HepG2 (cell line): Measurements from ENCODE around the gene DKKL1. TPM values are rescaled to one million over a fixed set of nuclear protein-coding genes. Genes with fewer than 3 reads are reported as not detected.

Experiments
- AGO2 ChIP-seq: fragments of 200-400 bp; formaldehyde crosslinking; optimal IDR thresholded peaks from 2 replicates; pipeline ENCODE3; 2017; ENCODE audit warnings: mild to moderate bottlenecking, low read depth, low read length, moderate library complexity
- ATF7 ChIP-seq, 2 experiments: fragments of 450-650 bp in 1 of 2; sonication (generic) in 1 of 2; formaldehyde crosslinking in 1 of 2; IDR thresholded peaks; 2 replicates each; pipeline versions ENCODE4 v1.4.0 to v1.6.1; 2016 to 2020; ENCODE audit warnings: antibody characterized with exemption in 1 of 2, mild to moderate bottlenecking in 1 of 2, missing genetic modification reagents in 1 of 2
- ATF7-NPFF ChIP-seq: sonication (generic); formaldehyde crosslinking; IDR thresholded peaks from 2 replicates; pipeline ENCODE4 v1.8.1; 2023; ENCODE audit warnings: mild to moderate bottlenecking, low read depth, missing genetic modification reagents, moderate library complexity
- MIER3 ChIP-seq: IDR thresholded peaks from 2 replicates; pipeline ENCODE4 v1.6.1; 2016; ENCODE audit warnings: missing compliant biosample characterization, borderline replicate concordance
- ONECUT2 ChIP-seq: sonication (generic); formaldehyde crosslinking; IDR thresholded peaks from 2 replicates; pipeline ENCODE4 v1.4.0; 2020; ENCODE audit warnings: missing genetic modification reagents
- PRMT3 ChIP-seq: sonication (generic); formaldehyde crosslinking; IDR thresholded peaks from 2 replicates; pipeline ENCODE4 v1.8.1; 2022; ENCODE audit warnings: low read depth, mild to moderate bottlenecking, moderate library complexity, missing genetic modification reagents, borderline replicate concordance
- SIX1 ChIP-seq: sonication (generic); formaldehyde crosslinking; IDR thresholded peaks from 2 replicates; pipeline ENCODE4 v1.4.0; 2020; ENCODE audit warnings: missing genetic modification reagents, borderline replicate concordance
- ZKSCAN5 ChIP-seq: sonication (generic); formaldehyde crosslinking; IDR thresholded peaks from 2 replicates; pipeline ENCODE4 v1.5.1; 2020; ENCODE audit warnings: mild to moderate bottlenecking, missing genetic modification reagents
- ZNF33B ChIP-seq: sonication (generic); formaldehyde crosslinking; IDR thresholded peaks from 2 replicates; pipeline ENCODE4 v1.5.1; 2020; ENCODE audit warnings: mild to moderate bottlenecking, missing genetic modification reagents
- ZNF607 ChIP-seq: sonication (generic); formaldehyde crosslinking; IDR thresholded peaks from 2 replicates; pipeline ENCODE4 v1.5.1; 2020; ENCODE audit warnings: missing genetic modification reagents, mild to moderate bottlenecking, borderline replicate concordance
- ZNF614 ChIP-seq: IDR thresholded peaks from 2 replicates; pipeline ENCODE4 v1.6.1; 2018; ENCODE audit warnings: missing biosample characterization, missing genetic modification reagents, inconsistent platforms, borderline replicate concordance
- ZNF660 ChIP-seq: sonication (generic); formaldehyde crosslinking; IDR thresholded peaks from 2 replicates; pipeline ENCODE4 v1.5.1; 2020; ENCODE audit warnings: mild to moderate bottlenecking, low read depth, missing genetic modification reagents, borderline replicate concordance
- polyA plus RNA-seq, 8 experiments: library from polyadenylated mRNA; depleted of rRNA in 3 of 8; stranded (reverse) in 7 of 8; unstranded in 1 of 8; fragments of >200 nt; fragmentation: Illumina TruSeq in 4 of 8; extraction: Trizol in 4 of 8; gene quantifications; 2 replicates each; pipeline versions ENCODE4 v1.2.1 to v1.2.3, GENCODE V29; 2011 to 2016; ENCODE audit warnings: low read depth in 4 of 8, missing spikeins in 1 of 8, mixed read lengths in 1 of 8; ENCODE audit not compliant: insufficient read depth in 1 of 8
- total RNA-seq, 5 experiments: library from RNA; depleted of rRNA; stranded (reverse); fragments of >200 nt; fragmentation: Illumina TruSeq; extraction: Trizol; gene quantifications; 2 replicates each; pipeline ENCODE4 v1.2.3, GENCODE V29; 2016; ENCODE audit warnings: low read depth in 1 of 5
- TF ChIP-seq, protein P1 (sequence below): sonication (generic); formaldehyde crosslinking; conservative IDR thresholded peaks from 2 replicates; pipeline ENCODE4 v1.4.0; 2020; ENCODE audit warnings: missing genetic modification reagents
- TF ChIP-seq, protein P2 (sequence below): sonication (generic); formaldehyde crosslinking; IDR thresholded peaks from 2 replicates; pipeline ENCODE4 v1.5.0; 2020; ENCODE audit warnings: mild to moderate bottlenecking, missing genetic modification reagents

DKKL1 gene
- total and polyA plus RNA-seq, 2 of the 13 experiments (the other 11 are each of a cell fraction or from before 2014, with no cell fraction given), result 0.30 to 0.31 TPM

DNA sequence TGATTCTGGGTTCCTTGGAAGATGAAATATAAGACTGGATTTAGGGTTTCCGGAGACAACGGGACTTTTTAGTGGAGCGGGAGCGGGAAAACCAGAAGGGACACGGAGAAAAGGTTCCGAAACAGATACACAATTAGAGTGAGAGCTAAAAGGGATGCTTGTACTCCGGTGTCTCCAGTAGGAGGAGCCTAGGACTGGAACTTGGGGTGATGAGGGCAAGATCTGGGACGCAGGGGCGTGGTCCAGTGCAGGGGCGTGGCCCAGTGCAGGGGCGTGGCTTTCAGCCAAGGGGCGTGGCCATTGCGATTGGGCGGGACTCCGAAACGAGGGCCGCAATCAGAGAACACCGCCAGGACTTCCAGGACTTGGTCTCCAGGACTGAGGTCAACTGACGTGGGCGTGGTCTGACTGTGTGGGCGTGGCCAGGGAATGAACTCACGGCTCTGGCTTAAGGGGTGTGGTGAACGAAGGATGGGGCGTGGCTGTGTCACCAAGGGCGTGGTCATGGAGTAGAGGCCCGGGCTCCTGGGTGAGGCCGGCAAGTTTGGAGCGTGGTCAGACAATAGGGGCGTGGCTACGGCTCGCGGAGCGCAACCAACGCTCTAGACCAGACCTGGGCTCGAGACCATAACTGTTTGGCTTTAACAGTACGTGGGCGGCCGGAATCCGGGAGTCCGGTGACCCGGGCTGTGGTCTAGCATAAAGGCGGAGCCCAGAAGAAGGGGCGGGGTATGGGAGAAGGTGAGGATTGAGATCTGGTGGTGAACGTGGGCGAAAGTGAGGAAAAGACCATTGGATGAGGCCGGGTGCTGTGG, at the start of gene DKKL1 (continued):
- TF ChIP-seq ZNF607 (CRISPR knock-in tag) (peak; percentile 68; the same call in 1 of the 2 replicates), AGO2 (no peak), ATF7-NPFF (CRISPR knock-in tag) (no peak), ZNF33B (CRISPR knock-in tag) (no peak), SIX1 (CRISPR knock-in tag) (no peak), ZKSCAN5 (CRISPR knock-in tag) (no peak), ZNF614 (CRISPR knock-in tag) (no peak), ZNF660 (CRISPR knock-in tag) (no peak), MIER3 (CRISPR knock-in tag) (no peak), ATF7 (IDR thresholded peaks at IDR 0.05) (no peak), ATF7 (CRISPR knock-in tag; IDR thresholded peaks at IDR 0.05) (no peak), PRMT3 (CRISPR knock-in tag) (no peak), ONECUT2 (CRISPR knock-in tag) (no peak)
- TF ChIP-seq, protein P1, sequence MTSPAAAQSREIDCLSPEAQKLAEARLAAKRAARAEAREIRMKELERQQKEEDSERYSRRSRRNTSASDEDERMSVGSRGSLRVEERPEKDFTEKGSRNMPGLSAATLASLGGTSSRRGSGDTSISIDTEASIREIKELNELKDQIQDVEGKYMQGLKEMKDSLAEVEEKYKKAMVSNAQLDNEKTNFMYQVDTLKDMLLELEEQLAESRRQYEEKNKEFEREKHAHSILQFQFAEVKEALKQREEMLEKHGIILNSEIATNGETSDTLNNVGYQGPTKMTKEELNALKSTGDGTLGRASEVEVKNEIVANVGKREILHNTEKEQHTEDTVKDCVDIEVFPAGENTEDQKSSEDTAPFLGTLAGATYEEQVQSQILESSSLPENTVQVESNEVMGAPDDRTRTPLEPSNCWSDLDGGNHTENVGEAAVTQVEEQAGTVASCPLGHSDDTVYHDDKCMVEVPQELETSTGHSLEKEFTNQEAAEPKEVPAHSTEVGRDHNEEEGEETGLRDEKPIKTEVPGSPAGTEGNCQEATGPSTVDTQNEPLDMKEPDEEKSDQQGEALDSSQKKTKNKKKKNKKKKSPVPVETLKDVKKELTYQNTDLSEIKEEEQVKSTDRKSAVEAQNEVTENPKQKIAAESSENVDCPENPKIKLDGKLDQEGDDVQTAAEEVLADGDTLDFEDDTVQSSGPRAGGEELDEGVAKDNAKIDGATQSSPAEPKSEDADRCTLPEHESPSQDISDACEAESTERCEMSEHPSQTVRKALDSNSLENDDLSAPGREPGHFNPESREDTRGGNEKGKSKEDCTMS (CRISPR knock-in tag), result no peak
- TF ChIP-seq, protein P2, sequence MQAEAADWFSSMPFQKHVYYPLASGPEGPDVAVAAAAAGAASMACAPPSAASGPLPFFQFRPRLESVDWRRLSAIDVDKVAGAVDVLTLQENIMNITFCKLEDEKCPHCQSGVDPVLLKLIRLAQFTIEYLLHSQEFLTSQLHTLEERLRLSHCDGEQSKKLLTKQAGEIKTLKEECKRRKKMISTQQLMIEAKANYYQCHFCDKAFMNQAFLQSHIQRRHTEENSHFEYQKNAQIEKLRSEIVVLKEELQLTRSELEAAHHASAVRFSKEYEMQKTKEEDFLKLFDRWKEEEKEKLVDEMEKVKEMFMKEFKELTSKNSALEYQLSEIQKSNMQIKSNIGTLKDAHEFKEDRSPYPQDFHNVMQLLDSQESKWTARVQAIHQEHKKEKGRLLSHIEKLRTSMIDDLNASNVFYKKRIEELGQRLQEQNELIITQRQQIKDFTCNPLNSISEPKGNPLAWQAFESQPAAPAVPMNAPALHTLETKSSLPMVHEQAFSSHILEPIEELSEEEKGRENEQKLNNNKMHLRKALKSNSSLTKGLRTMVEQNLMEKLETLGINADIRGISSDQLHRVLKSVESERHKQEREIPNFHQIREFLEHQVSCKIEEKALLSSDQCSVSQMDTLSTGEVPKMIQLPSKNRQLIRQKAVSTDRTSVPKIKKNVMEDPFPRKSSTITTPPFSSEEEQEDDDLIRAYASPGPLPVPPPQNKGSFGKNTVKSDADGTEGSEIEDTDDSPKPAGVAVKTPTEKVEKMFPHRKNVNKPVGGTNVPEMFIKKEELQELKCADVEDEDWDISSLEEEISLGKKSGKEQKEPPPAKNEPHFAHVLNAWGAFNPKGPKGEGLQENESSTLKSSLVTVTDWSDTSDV, result no peak
